Aorta (tissue), 5 donors: ENCODE measurements around the gene CNIH4. TPM values are rescaled to one million over a fixed set of nuclear protein-coding genes. Genes with fewer than 3 reads are reported as not detected.

Experiments
- ATAC-seq: fragments of 200-7000 bp; cut with Tn5 transposase; one replicate; pipeline ENCODE4 v1.9.1; 2022; ENCODE audit warnings: moderate library complexity; ENCODE audit not compliant: low FRiP score
- DNase-seq, 2 donors: peaks; one replicate each; pipeline ENCODE4 v3.0.0-alpha.2; 2020
- H3K27ac ChIP-seq, 2 donors: one replicate each; pipeline ENCODE4 v1.5.1; 2013; ENCODE audit warnings: low read length in 2 of 2, mild to moderate bottlenecking in 2 of 2, moderate library complexity in 2 of 2, control low read depth in 1 of 2, inconsistent platforms in 1 of 2, low read depth in 1 of 2
- H3K27me3 ChIP-seq, 2 donors: one replicate each; pipeline ENCODE4 v1.6.1; 2013; ENCODE audit warnings: control low read depth in 1 of 2, low read length in 1 of 2, mild to moderate bottlenecking in 1 of 2, moderate library complexity in 1 of 2; ENCODE audit not compliant: insufficient read depth in 2 of 2, control insufficient read depth in 1 of 2
- H3K36me3 ChIP-seq, 2 donors: one replicate each; pipeline ENCODE4 v1.6.1; 2013; ENCODE audit warnings: control low read depth in 1 of 2, low read length in 1 of 2, mild to moderate bottlenecking in 1 of 2; ENCODE audit not compliant: insufficient read depth in 2 of 2, control insufficient read depth in 1 of 2
- H3K4me1 ChIP-seq, 2 donors: one replicate each; pipeline ENCODE4 v1.6.1; 2013; ENCODE audit warnings: low read length in 2 of 2, control low read depth in 1 of 2, mild to moderate bottlenecking in 1 of 2, moderate library complexity in 1 of 2; ENCODE audit not compliant: insufficient read depth in 2 of 2, control insufficient read depth in 1 of 2
- H3K4me3 ChIP-seq, 2 donors: one replicate each; pipeline ENCODE4 v1.5.1; 2013; ENCODE audit warnings: low read length in 2 of 2, control low read depth in 1 of 2, mild to moderate bottlenecking in 1 of 2
- H3K9me3 ChIP-seq: one replicate; pipeline ENCODE4 v1.6.1; 2013; ENCODE audit warnings: mild to moderate bottlenecking, low read length; ENCODE audit not compliant: control insufficient read depth
- WGBS, 2 donors: extraction: QIAGEN DNeasy Blood & Tissue Kit; methylation state at CpG; one replicate each; pipeline ENCODE4 v1.1.7; 2013; 5-methylcytosine and 5-hydroxymethylcytosine counted together
- intact Hi-C, 2 donors: fragments of 100-400 bp; cut with DNase I; formaldehyde crosslinking; loops; one replicate each; pipeline versions ENCODE4 v1.14.2 to v1.15.0; 2022
- polyA plus RNA-seq, 2 donors: library from polyadenylated mRNA; stranded (reverse); fragments of 200-250 nt; gene quantifications; one replicate each; pipeline ENCODE4 v1.2.3, GENCODE V29; 2013
- total RNA-seq, 2 donors: library from RNA; stranded (reverse); fragmentation: NEBNext Ultra II Directional; extraction: Animal tissue kit (Norgen Biotek cat#: 25700); gene quantifications; one replicate each; pipeline ENCODE4 v1.2.1, GENCODE V29; 2021
- donor health status: healthy with polysubstance abuse.
- donor health status: Bipolar disorder and iron deficiency.
- donor health status: DM: no; HTN: no; CAD: no.
- donor health status: DM: no; HTN: no; CAD: no.
- donor health status: DM: yes; HTN: yes; CAD: no.

CNIH4 gene
- total and polyA plus RNA-seq, 4 donors, result 44.0 to 49.1 (median 45.5) TPM

- H3K4me1 ChIP-seq, result peaks cover 0 to 4% of the 10 kb centered on the region in 2 donors
- ATAC-seq (no peak), DNase-seq (no peak)
- peak overlapping the region in 1 of 2 donors; percentile 33 for H3K27ac ChIP-seq
- no peaks in the 10 kb centered on the region for H3K36me3 ChIP-seq
- 37 to 43% methylated on average over 4 of the region's 4 CpGs for WGBS, 2 donors
- H3K4me3 ChIP-seq, result no peak overlapping the region
- H3K9me3 ChIP-seq, result no peaks in the 10 kb centered on the region
- H3K27me3 ChIP-seq, result no peaks in the 10 kb centered on the region
- intact Hi-C loops, result loop anchor here in 1 of 2 donors (5.0 kb wide), 1 partner anchor 99 kb away; no protein-coding TSS in a partner anchor
These were observed 1.6 kb downstream of the CNIH4 start for GRCh38 chr1:224358237-224358636.

- Histone ChIP-seq H3K27me3 (no peaks in the 10 kb centered on the region), H3K9me3 (no peaks in the 10 kb centered on the region), H3K4me3 (no peak overlapping the region), H3K36me3 (no peaks in the 10 kb centered on the region), H3K4me1 (peaks cover 0 to 4% of the 10 kb centered on the region in 2 donors), H3K27ac (no peak overlapping the region)
- ATAC-seq, result no peak
- intact Hi-C loops, result loop anchor here in 1 of 2 donors (5.0 kb wide), 1 partner anchor 98 kb away; no protein-coding TSS in a partner anchor
- DNase-seq, result no peak
- WGBS, 2 donors, result 73 to 74% methylated on average over 3 of the region's 3 CpGs
These were observed 2.5 kb downstream of the CNIH4 start for GRCh38 chr1:224359207-224359606.

- Histone ChIP-seq H3K9me3 (no peaks in the 10 kb centered on the region), H3K36me3 (peaks cover 0 to 3% of the 10 kb centered on the region in 2 donors), H3K4me3 (no peak overlapping the region), H3K4me1 (no peaks in the 10 kb centered on the region), H3K27me3 (no peaks in the 10 kb centered on the region), H3K27ac (no peak overlapping the region)
- no peak for ATAC-seq
- no peak for DNase-seq
- 80 to 92% methylated on average over 5 of the region's 5 CpGs for WGBS, 2 donors
- intact Hi-C loops, result no loop called here
These were observed 11.7 kb downstream of the CNIH4 start for GRCh38 chr1:224368409-224368808.

GRCh38 chr1:224373008-224373590, 16.4 kb downstream of the CNIH4 start:
- Histone ChIP-seq H3K4me3 (no peak overlapping the region), H3K27me3 (no peaks in the 10 kb centered on the region), H3K9me3 (no peaks in the 10 kb centered on the region), H3K27ac (no peak overlapping the region), H3K4me1 (peaks cover 0 to 4% of the 10 kb centered on the region in 2 donors), H3K36me3 (peaks cover 0 to 5% of the 10 kb centered on the region in 2 donors)
- WGBS, 2 donors, result 92 to 93% methylated on average over 5 of the region's 5 CpGs
- ATAC-seq (no peak), DNase-seq (no peak)
- intact Hi-C loops, result no loop called here

GRCh38 chr1:224375059-224375458, 18.4 kb downstream of the CNIH4 start:
- intact Hi-C loops, result no loop called here

GRCh38 chr1:224377676-224378006, 21.0 kb downstream of the CNIH4 start:
- Histone ChIP-seq H3K4me3 (no peak overlapping the region), H3K4me1 (peaks cover 0 to 4% of the 10 kb centered on the region in 2 donors), H3K9me3 (no peaks in the 10 kb centered on the region), H3K36me3 (peaks cover 0 to 2% of the 10 kb centered on the region in 2 donors), H3K27ac (no peak overlapping the region), H3K27me3 (no peaks in the 10 kb centered on the region)
- intact Hi-C loops, result no loop called here
- ATAC-seq (no peak), DNase-seq (no peak)
- WGBS, 2 donors, result 48 to 60% methylated on average over 2 of the region's 2 CpGs

More at GRCh38 chr1:224375059-224375458, 18.4 kb downstream of the CNIH4 start:
- DNase-seq (no peak), ATAC-seq (no peak)
- Histone ChIP-seq H3K4me1 (peaks cover 0 to 4% of the 10 kb centered on the region in 2 donors), H3K4me3 (no peak overlapping the region), H3K27ac (no peak overlapping the region), H3K36me3 (peaks cover 0 to 2% of the 10 kb centered on the region in 2 donors), H3K27me3 (no peaks in the 10 kb centered on the region), H3K9me3 (no peaks in the 10 kb centered on the region)
- WGBS, 2 donors, result 72 to 73% methylated on average over 3 of the region's 3 CpGs

GRCh38 chr1:224378855-224379631, 22.4 kb downstream of the CNIH4 start:
- ATAC-seq (no peak), DNase-seq (no peak)
- Histone ChIP-seq H3K9me3 (no peaks in the 10 kb centered on the region), H3K27ac (no peak overlapping the region), H3K4me1 (peaks cover 0 to 4% of the 10 kb centered on the region in 2 donors), H3K27me3 (no peaks in the 10 kb centered on the region), H3K36me3 (peaks cover 0 to 2% of the 10 kb centered on the region in 2 donors), H3K4me3 (no peak overlapping the region)
- 92 to 97% methylated on average over 7 of the region's 7 CpGs for WGBS, 2 donors
- intact Hi-C loops, result no loop called here

GRCh38 chr1:224380003-224380402, 23.3 kb downstream of the CNIH4 start:
- no peaks in the 10 kb centered on the region for H3K27me3 ChIP-seq
- intact Hi-C loops, result no loop called here
- no peak overlapping the region for H3K4me3 ChIP-seq
- H3K4me1 ChIP-seq, result peaks cover 0 to 4% of the 10 kb centered on the region in 2 donors
- H3K9me3 ChIP-seq, result no peaks in the 10 kb centered on the region
- ATAC-seq, result no peak
- no peak for DNase-seq
- no peak overlapping the region for H3K27ac ChIP-seq
- peaks cover 0 to 2% of the 10 kb centered on the region in 2 donors for H3K36me3 ChIP-seq
- 67 to 71% methylated on average over 4 of the region's 4 CpGs for WGBS, 2 donors
